Erythroblast (primary cell): ENCODE data around the gene TRIM60.
"Not testable (repeated sequence)": the region's sequence is repeated elsewhere in the genome, so short reads cannot be mapped to it uniquely, and the experiment has no call there.

Experiments
- GATA1 ChIP-seq: IDR thresholded peaks from 2 replicates; pipeline ENCODE4 v1.6.1; 2011; ENCODE audit warnings: low read depth, mild to moderate bottlenecking, control low read depth, low read length, moderate library complexity
- POLR2A ChIP-seq: IDR thresholded peaks from 2 replicates; pipeline ENCODE4 v1.6.1; 2011; ENCODE audit warnings: mild to moderate bottlenecking, low read length

GRCh38 chr4:165025782-165026181 is 6.0 kb upstream of the TRIM60 start:
- TF ChIP-seq POLR2A, GATA1: not testable (repeated sequence)
